Keratinocyte (primary cell): ENCODE results near the gene HDAC3. TPM values are rescaled to one million over a fixed set of nuclear protein-coding genes. Genes with fewer than 3 reads are reported as not detected.

Source experiments
- DNase-seq: peaks from one replicate; pipeline ENCODE4 v3.0.0-alpha.2; 2011; ENCODE audit warnings: low read depth, missing footprints, low spot score
- FAIRE-seq: peaks from 2 replicates; lab custom pipeline; 2011; peaks lifted over from hg19 to GRCh38; lab: Jason Lieb, UNC
- H2AFZ ChIP-seq: 2 replicates; pipeline ENCODE4 v1.6.0; 2012; ENCODE audit warnings: low read length, control low read depth, inconsistent platforms; ENCODE audit not compliant: control insufficient read depth
- H3K27ac ChIP-seq: 2 replicates; pipeline ENCODE4 v1.5.1; 2011; ENCODE audit warnings: low read length; ENCODE audit not compliant: control insufficient read depth, insufficient read depth
- H3K27me3 ChIP-seq: 3 replicates; pipeline ENCODE4 v1.6.0; 2011; ENCODE audit warnings: low read length; ENCODE audit not compliant: control insufficient read depth, insufficient read depth; ENCODE audit errors: extremely low read depth
- H3K36me3 ChIP-seq, 2 experiments: 2 replicates in 1 of 2; 3 replicates in 1 of 2; pipeline ENCODE4 v1.5.1; 2011; ENCODE audit warnings: low read length in 2 of 2, mild to moderate bottlenecking in 1 of 2; ENCODE audit not compliant: control insufficient read depth in 2 of 2, insufficient read depth in 2 of 2; ENCODE audit errors: extremely low read depth in 1 of 2
- H3K4me1 ChIP-seq: 3 replicates; pipeline ENCODE4 v1.5.1; 2011; ENCODE audit warnings: low read length; ENCODE audit not compliant: control insufficient read depth, insufficient read depth; ENCODE audit errors: extremely low read depth
- H3K4me2 ChIP-seq: 3 replicates; pipeline ENCODE4 v1.6.0; 2011; ENCODE audit warnings: low read depth, low read length; ENCODE audit not compliant: control insufficient read depth, insufficient read depth; ENCODE audit errors: extremely low read depth
- H3K4me3 ChIP-seq, 3 experiments: fragments of 200-600 bp in 1 of 3; sonication (generic) in 1 of 3; 2 replicates in 2 of 3; 3 replicates in 1 of 3; pipeline ENCODE4 v1.5.1; 2011 to 2016; ENCODE audit warnings: low read length in 3 of 3, mild to moderate bottlenecking in 3 of 3, control low read depth in 2 of 3, inconsistent platforms in 1 of 3, low read depth in 1 of 3, mixed read lengths in 1 of 3, mixed run types in 1 of 3, moderate library complexity in 1 of 3; ENCODE audit not compliant: control insufficient read depth in 2 of 3, insufficient read depth in 2 of 3; ENCODE audit errors: extremely low read depth in 1 of 3
- H3K79me2 ChIP-seq: 2 replicates; pipeline ENCODE4 v1.6.0; 2012; ENCODE audit warnings: low read length; ENCODE audit not compliant: control insufficient read depth, insufficient read depth
- H3K9ac ChIP-seq: 3 replicates; pipeline ENCODE4 v1.6.0; 2011; ENCODE audit warnings: low read length; ENCODE audit not compliant: control insufficient read depth, insufficient read depth; ENCODE audit errors: extremely low read depth
- H3K9me1 ChIP-seq: 3 replicates; pipeline ENCODE4 v1.6.0; 2011; ENCODE audit warnings: low read length; ENCODE audit not compliant: control insufficient read depth, insufficient read depth; ENCODE audit errors: extremely low read depth
- H3K9me3 ChIP-seq: 2 replicates; pipeline ENCODE4 v1.5.1; 2012; ENCODE audit warnings: low read depth, low read length; ENCODE audit not compliant: control insufficient read depth
- H4K20me1 ChIP-seq: 3 replicates; pipeline ENCODE4 v1.6.0; 2011; ENCODE audit warnings: low read length; ENCODE audit not compliant: control insufficient read depth, insufficient read depth; ENCODE audit errors: extremely low read depth
- CTCF ChIP-seq, 3 experiments: IDR thresholded peaks in 1 of 3; conservative IDR thresholded peaks in 1 of 3; optimal IDR thresholded peaks in 1 of 3; 2 replicates in 2 of 3; 3 replicates in 1 of 3; pipeline versions ENCODE3 to v1.5.1; 2011; ENCODE audit warnings: low read length in 3 of 3, mild to moderate bottlenecking in 3 of 3, moderate library complexity in 2 of 3, control low read depth in 1 of 3, inconsistent platforms in 1 of 3; ENCODE audit not compliant: insufficient read depth in 2 of 3; ENCODE audit errors: extremely low read depth in 1 of 3
- EZH2 ChIP-seq: IDR thresholded peaks from one replicate; pipeline ENCODE4 v1.6.1; 2012; ENCODE audit warnings: inconsistent platforms, mild to moderate bottlenecking, low read length, moderate library complexity
- dilution Hi-C: fragments of 300-500 bp; cut with MboI; formaldehyde crosslinking; loops from one replicate; pipeline ENCODE4 v1.7.0; 2020; ENCODE audit warnings: low sequenced_read_pairs; ENCODE audit not compliant: extremely low pct_ligation_motif_present
- polyA plus RNA-seq, 5 experiments: library from polyadenylated mRNA; depleted of rRNA in 3 of 5; stranded (reverse) in 3 of 5; stranded (forward) in 1 of 5; unstranded in 1 of 5; fragments of >200 nt; gene quantifications; 1 replicate in 1 of 5; 2 replicates in 3 of 5; 3 replicates in 1 of 5; pipeline versions ENCODE4 v1.2.1 to v1.2.3, GENCODE V29; 2011 to 2012; ENCODE audit warnings: missing spikeins in 2 of 5, low read depth in 1 of 5, low replicate concordance in 1 of 5

HDAC3 gene
- polyA plus RNA-seq, 1 donor (not counting 4 experiments of a cell fraction or from before 2014, with no cell fraction given): 97.4 TPM

- DNase-seq (no peak), FAIRE-seq (no peak)
- Histone ChIP-seq H3K9ac (no peak overlapping the region), H3K4me2 (no peak overlapping the region), H3K79me2 (no peaks in the 10 kb centered on the region), H3K36me3 (no peaks in the 10 kb centered on the region), H3K4me1 (peaks cover 8% of the 10 kb centered on the region), H3K9me1 (no peaks in the 10 kb centered on the region), H3K9me3 (no peaks in the 10 kb centered on the region), H4K20me1 (no peaks in the 10 kb centered on the region), H2AFZ (no peak overlapping the region), H3K27ac (no peak overlapping the region), H3K4me3 (no peak overlapping the region), H3K27me3 (no peaks in the 10 kb centered on the region)
- dilution Hi-C loops: no loop called here
- TF ChIP-seq EZH2: no peak
- TF ChIP-seq CTCF (optimal IDR thresholded peaks at IDR 0.05 in 1 of 3, IDR thresholded peaks at IDR 0.05 in 1 of 3, conservative IDR thresholded peaks at IDR 0.05 in 1 of 3; ENCODE audit: extremely low read depth in 1 of 3, insufficient read depth in 2 of 3, low read length in 3 of 3): no peak
These were observed 36.5 kb upstream of the HDAC3 start for GRCh38 chr5:141672841-141673813.

GRCh38 chr5:141672071-141672840, 35.6 kb upstream of the HDAC3 start:
- H3K9me1 ChIP-seq: no peaks in the 10 kb centered on the region
- H3K9ac ChIP-seq: no peak overlapping the region
- no peak for FAIRE-seq
- H3K79me2 ChIP-seq: no peaks in the 10 kb centered on the region
- H3K9me3 ChIP-seq: no peaks in the 10 kb centered on the region
- H3K27ac ChIP-seq: no peak overlapping the region
- H3K4me3 ChIP-seq: no peak overlapping the region
- H3K36me3 ChIP-seq: no peaks in the 10 kb centered on the region
- no peaks in the 10 kb centered on the region for H4K20me1 ChIP-seq
- peaks cover 8% of the 10 kb centered on the region for H3K4me1 ChIP-seq
- H3K27me3 ChIP-seq: no peaks in the 10 kb centered on the region
- TF ChIP-seq CTCF (optimal IDR thresholded peaks at IDR 0.05 in 1 of 3, IDR thresholded peaks at IDR 0.05 in 1 of 3, conservative IDR thresholded peaks at IDR 0.05 in 1 of 3; ENCODE audit: extremely low read depth in 1 of 3, insufficient read depth in 2 of 3, low read length in 3 of 3) (no peak), EZH2 (no peak)
- dilution Hi-C loops: no loop called here
- DNase-seq: no peak
- no peak overlapping the region for H2AFZ ChIP-seq
- no peak overlapping the region for H3K4me2 ChIP-seq
